Hematopoietic multipotent progenitor cell (in vitro differentiated cells): ENCODE data around the gene RETN. TPM values are rescaled to one million over a fixed set of nuclear protein-coding genes. Genes with fewer than 3 reads are reported as not detected.
A peak's percentile ranks its signal among the peaks of the same experiment; 100 is the strongest.

Source experiments
- DNase-seq, 3 donors: peaks; one replicate each; pipeline ENCODE4 v3.0.0-alpha.2; 2011 to 2015; ENCODE audit warnings: low read depth in 2 of 3, low spot score in 2 of 3
- total RNA-seq: library from RNA; depleted of rRNA; stranded (reverse); fragments of >200 nt; gene quantifications from one replicate; pipeline ENCODE4 v1.2.3, GENCODE V29; 2012

RETN gene
- total RNA-seq, 1 donor, result 0.54 TPM

- DNase-seq, result peak in 2 of 3 donors; percentile 27 to 28
These were observed 31.2 kb upstream of the RETN start for GRCh38 chr19:7637374-7638256.

- no peak for DNase-seq
These were observed 29.9 kb upstream of the RETN start for GRCh38 chr19:7638802-7639465.

GRCh38 chr19:7639863-7640348, 28.9 kb upstream of the RETN start:
- DNase-seq, result no peak

DNA sequence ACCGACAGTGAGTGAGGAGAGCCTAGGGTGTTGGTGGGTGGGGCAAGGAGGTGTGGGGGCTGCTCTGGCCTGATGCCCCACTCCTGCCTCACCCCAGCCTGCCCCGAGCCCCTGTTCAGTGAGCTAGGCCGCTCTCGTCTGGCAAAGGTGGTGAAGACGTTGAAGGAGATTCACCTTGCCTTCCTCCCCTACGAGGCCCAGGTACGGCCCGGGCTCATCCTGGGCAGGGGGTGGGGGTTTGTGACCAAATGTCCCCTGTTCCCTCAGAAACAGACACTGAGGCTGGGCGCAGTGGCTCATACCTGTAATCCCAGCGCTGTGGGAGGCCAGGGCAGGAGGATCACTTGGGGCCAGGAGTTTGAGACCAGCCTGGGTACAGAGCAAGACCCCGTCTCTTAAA, 28.0 kb upstream of the RETN start:
- DNase-seq, result no peak

DNA sequence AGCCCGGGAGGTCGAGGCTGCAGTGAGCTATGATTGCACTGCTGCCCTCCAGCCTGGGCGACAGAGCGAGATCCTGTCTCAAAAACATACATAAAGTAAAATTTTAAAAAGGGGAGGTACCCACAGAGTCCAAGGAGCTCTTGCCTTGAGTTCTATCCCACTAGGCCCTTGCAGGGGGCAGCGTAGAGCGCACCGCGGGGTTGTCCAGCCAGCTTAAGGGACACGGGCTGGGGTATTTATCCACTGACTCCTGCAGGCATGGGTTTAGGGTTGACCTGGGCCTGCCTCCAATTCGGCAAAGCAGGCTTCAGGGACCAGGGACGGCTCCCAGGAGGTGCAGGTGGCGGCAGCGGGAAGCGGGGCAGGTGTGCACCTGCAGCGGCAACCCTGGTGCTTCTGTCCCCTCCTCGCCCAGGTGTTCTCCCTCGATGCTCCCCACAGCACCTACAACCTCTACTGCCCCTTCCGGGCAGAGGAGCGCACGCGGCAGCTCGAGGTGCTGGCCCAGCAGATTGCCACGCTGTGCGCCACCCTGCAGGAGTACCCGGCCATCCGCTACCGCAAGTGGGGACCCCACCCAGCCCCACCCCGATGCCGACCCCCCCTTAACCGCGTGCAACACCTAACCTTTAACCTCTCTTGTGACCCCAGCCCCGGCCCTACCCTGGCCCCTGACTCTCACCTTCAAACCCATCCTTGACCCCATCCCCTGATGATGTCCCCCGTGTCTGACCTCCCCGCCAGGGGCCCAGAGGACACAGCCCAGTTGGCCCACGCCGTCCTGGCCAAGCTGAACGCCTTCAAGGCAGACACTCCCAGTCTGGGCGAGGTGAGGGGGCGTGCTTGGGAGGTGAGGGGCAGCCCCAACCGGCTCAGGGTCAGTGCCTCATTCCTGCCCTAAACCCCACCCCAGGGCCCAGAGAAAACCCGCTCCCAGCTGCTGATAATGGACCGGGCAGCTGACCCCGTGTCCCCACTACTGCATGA, 27.3 kb upstream of the RETN start:
- DNase-seq, result no peak

GRCh38 chr19:7642295-7643030, 26.4 kb upstream of the RETN start:
- DNase-seq, result no peak

- DNase-seq, result no peak
These were observed 25.8 kb upstream of the RETN start for GRCh38 chr19:7643031-7643415.

- DNase-seq, result peak in 2 of 3 donors; percentile 26 to 54
These were observed 25.0 kb upstream of the RETN start for GRCh38 chr19:7643629-7644549.

GRCh38 chr19:7644550-7644877, 24.3 kb upstream of the RETN start:
- DNase-seq, result no peak

DNA sequence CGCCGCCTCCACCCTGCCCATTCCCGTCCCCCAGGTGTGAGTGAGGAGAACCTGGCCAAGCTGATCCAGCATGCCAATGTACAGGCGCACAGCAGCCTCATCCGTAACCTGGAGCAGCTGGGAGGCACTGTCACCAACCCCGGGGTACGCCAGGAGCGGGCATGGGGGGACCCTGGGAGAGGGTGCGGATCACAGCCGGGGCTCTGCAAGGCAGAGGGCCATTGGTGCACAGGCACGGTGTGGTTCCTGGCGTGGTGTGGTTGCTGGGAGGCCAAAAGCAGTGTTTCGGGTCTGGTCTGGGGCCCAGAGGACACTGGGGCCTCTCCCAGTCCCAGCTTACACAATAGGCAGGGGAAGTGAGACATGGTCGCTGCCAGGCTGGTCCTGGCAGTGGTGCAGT, 23.7 kb upstream of the RETN start:
- DNase-seq, result no peak

- DNase-seq, result no peak
These were observed 23.0 kb upstream of the RETN start for GRCh38 chr19:7645656-7646425.

DNA sequence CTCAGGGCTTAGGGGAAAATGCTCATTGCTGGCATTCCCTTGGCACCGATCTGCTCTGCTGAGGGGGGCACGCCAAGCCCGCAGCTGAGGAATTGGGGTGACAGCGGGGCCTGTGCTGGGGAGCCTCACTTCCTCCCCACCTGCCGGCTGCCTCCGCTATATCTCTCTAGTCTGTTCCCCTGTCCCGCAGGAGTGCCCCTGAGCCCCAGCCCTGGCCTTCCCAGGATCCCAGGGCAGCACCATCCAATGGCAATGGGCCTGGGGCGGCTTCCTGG, 22.5 kb upstream of the RETN start:
- no peak for DNase-seq

DNA sequence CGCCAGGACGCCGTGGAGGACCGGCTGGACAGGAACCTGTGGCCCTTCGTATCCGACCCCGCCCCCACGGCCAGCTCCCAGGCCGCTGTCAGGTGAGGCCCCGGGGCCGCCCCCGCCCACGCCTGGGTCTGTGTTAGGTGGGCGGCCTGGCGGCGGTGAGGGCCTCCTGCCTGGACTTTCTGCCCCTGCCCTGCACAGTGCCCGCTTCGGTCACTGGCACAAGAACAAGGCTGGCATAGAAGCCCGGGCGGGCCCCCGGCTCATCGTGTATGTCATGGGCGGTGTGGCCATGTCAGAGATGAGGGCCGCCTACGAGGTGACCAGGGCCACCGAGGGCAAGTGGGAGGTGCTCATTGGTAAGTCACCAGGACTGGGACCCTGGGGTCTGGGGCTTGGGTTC, 21.7 kb upstream of the RETN start:
- no peak for DNase-seq

DNA sequence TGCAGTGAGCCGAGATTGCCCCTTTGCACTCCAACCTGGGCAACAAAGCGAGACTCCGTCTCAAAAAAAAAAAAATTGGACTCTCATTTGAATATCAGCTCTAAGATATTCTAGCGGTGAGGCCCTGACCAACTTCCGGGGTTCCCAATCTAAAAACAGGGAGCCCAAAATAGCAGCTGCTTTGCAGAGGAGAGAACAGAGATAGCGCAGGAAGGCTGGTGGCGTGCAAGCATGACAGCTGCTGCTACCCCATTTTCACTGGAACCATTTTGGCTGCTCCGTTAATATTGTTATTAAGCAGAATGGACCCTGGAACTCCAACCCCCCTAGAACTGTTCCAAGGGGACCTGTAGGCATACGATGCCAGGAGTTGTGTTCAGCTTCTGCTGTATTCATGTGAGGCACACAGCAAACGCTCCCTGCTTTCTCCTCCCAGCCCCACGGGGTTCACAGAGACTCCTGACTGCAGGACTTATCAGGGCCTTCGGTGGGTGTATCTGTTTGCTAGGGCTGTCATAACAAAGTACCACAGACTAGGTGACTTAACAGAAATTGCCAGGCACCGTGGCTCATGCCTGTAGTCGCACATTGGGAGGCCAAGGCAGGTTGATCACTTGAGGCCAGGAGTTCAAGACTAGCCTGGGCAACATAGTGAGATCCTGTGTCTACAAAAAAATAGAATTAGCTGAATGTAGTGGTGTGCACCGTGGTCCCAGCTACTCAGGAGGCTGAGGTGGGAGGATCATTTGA, 20.4 kb upstream of the RETN start:
- no peak for DNase-seq

GRCh38 chr19:7650148-7650547, 18.7 kb upstream of the RETN start:
- no peak for DNase-seq

GRCh38 chr19:7652061-7652641, 16.7 kb upstream of the RETN start:
- DNase-seq, result peak; percentile 82 to 90 (median 85)

- no peak for DNase-seq
These were observed 14.4 kb upstream of the RETN start for GRCh38 chr19:7654401-7654800.

GRCh38 chr19:7655581-7655980, 13.3 kb upstream of the RETN start:
- DNase-seq, result no peak
